Muscle layer of duodenum (tissue), 2 donors: ENCODE results near the gene PARN.
"Not testable (repeated sequence)": the region's sequence is repeated elsewhere in the genome, so short reads cannot be mapped to it uniquely, and the experiment has no call there.

Experiments used
- H3K27ac ChIP-seq: one replicate; pipeline ENCODE4 v1.7.0; 2013; ENCODE audit warnings: mild to moderate bottlenecking, low read length
- H3K27me3 ChIP-seq: one replicate; pipeline ENCODE4 v1.7.0; 2013; ENCODE audit warnings: low read depth, mild to moderate bottlenecking, control low read depth, low read length
- H3K36me3 ChIP-seq, 2 donors: one replicate each; pipeline ENCODE4 v1.7.0; 2013; ENCODE audit warnings: low read length in 2 of 2, control low read depth in 1 of 2, mild to moderate bottlenecking in 1 of 2; ENCODE audit not compliant: insufficient read depth in 2 of 2, control insufficient read depth in 1 of 2
- H3K4me1 ChIP-seq, 2 donors: one replicate each; pipeline ENCODE4 v1.7.0; 2013; ENCODE audit warnings: low read length in 2 of 2, mild to moderate bottlenecking in 2 of 2, control low read depth in 1 of 2, moderate library complexity in 1 of 2; ENCODE audit not compliant: insufficient read depth in 2 of 2, control insufficient read depth in 1 of 2
- H3K4me3 ChIP-seq, 2 donors: one replicate each; pipeline ENCODE4 v1.7.0; 2013; ENCODE audit warnings: low read length in 2 of 2, low read depth in 1 of 2, mild to moderate bottlenecking in 1 of 2
- H3K9me3 ChIP-seq, 2 donors: one replicate each; pipeline ENCODE4 v1.7.0; 2013; ENCODE audit warnings: low read length in 2 of 2, control low read depth in 1 of 2, mild to moderate bottlenecking in 1 of 2; ENCODE audit not compliant: control insufficient read depth in 1 of 2
- donor health status: healthy.

The PARN gene

GRCh38 chr16:14630620-14631330 is 715 bp upstream of the PARN start:
- not testable (repeated sequence) for H3K27me3 ChIP-seq, H3K9me3 ChIP-seq
- peaks cover 12 to 34% of the 10 kb centered on the region in 2 donors for H3K4me1 ChIP-seq
- peak overlapping the region; percentile 89 for H3K27ac ChIP-seq
- peak overlapping the region; percentile 78 to 86 for H3K4me3 ChIP-seq
- H3K36me3 ChIP-seq = peaks cover 13 to 19% of the 10 kb centered on the region in 2 donors

- H3K4me3 ChIP-seq = peak overlapping the region; percentile 78 to 86
- H3K27ac ChIP-seq = peak overlapping the region; percentile 81
- no peaks in the 10 kb centered on the region for H3K27me3 ChIP-seq
- H3K36me3 ChIP-seq = peaks cover 16 to 31% of the 10 kb centered on the region in 2 donors
- H3K9me3 ChIP-seq = no peaks in the 10 kb centered on the region
- peaks cover 6 to 23% of the 10 kb centered on the region in 2 donors for H3K4me1 ChIP-seq
These were observed 495 bp downstream of the PARN start for GRCh38 chr16:14629612-14629918.

DNA sequence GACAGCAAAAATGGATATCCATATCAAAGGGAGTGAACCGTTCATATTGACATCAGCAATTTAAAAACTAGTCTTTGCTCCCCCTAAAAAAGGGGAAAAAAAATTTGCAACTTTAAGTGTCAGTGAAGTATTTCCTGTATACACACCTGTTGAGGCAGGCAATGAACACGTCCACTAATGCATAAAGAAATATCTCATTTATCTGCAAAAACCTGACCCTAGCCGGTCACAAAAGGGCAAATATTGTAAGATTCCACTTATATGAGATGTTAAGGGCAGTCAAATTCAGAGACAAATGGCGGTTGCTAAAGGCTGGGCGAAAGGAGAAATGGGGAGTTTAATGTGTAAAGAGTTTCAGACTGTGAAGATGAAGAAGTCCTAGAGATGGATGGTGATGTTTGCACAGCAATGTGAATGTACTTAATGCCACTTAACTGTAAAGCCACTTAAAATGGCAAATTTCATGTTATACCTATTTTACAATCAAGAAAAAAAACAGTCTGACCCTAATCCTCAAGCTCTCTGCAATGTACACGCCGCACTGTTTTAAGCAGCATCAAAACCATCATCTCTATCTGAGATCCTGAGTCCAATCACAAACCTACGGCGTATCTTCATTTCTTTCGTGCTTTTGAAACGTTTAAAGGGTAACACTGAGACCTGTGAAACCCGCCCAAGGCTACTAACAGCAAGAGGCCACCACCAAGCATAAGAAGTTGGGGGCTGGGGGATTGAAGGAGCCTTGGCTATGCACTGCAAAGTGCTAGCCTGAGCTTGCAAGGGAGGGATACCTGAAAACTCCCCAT is 1.1 kb downstream of the PARN start:
- H3K36me3 ChIP-seq = peaks cover 16 to 31% of the 10 kb centered on the region in 2 donors
- H3K27ac ChIP-seq = peak overlapping the region; percentile 81
- H3K27me3 ChIP-seq = no peaks in the 10 kb centered on the region
- H3K9me3 ChIP-seq = no peaks in the 10 kb centered on the region
- H3K4me1 ChIP-seq = peaks cover under 1 to 17% of the 10 kb centered on the region in 2 donors
- peak overlapping the region; percentile 78 to 86 for H3K4me3 ChIP-seq

DNA sequence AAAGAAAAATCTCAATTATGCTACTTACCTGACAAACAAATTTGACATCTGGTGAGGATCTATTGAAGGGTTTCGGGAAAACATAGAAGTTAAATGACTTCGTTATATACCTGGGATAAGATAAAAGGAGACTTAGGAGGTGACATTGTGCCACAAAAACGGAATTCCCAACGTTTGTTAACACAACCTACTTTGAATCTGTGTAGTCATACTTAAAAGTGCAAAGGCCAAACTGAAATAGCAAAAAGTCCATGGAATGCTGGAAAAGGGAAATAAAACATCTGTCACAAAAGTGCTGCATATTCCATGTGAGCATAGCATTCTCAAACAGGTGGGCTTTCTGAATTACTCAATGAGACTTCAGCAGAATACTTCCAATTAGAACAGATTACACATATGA is 3.0 kb downstream of the PARN start:
- Histone ChIP-seq H3K27ac (no peak overlapping the region), H3K4me1 (peaks cover 0 to 15% of the 10 kb centered on the region in 2 donors), H3K9me3 (no peaks in the 10 kb centered on the region), H3K4me3 (no peak overlapping the region), H3K27me3 (no peaks in the 10 kb centered on the region), H3K36me3 (peaks cover 16 to 39% of the 10 kb centered on the region in 2 donors)

DNA sequence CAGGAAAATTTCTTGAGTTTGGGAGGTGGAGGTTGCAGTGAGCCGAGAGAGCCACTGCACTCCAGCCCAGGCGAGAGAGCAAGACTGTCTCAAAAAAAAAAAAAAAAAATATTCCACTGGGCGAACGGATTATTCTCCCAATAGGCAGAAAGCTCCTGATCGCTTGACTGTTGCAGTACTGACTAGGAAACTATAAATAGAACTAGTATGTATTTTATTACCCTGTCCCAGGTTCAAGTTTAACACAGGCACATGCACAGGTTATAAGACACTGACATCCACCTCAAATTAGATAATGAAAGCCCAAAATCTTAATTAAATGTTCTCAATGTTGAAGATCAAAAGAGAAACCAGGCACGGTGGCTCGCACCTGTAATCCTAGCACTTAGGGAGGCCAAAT is 11.5 kb downstream of the PARN start:
- no peak overlapping the region for H3K4me3 ChIP-seq
- no peaks in the 10 kb centered on the region for H3K4me1 ChIP-seq
- no peaks in the 10 kb centered on the region for H3K9me3 ChIP-seq
- no peak overlapping the region for H3K27ac ChIP-seq
- H3K36me3 ChIP-seq = peaks cover 22 to 62% of the 10 kb centered on the region in 2 donors
- no peaks in the 10 kb centered on the region for H3K27me3 ChIP-seq

- Histone ChIP-seq H3K9me3 (no peaks in the 10 kb centered on the region), H3K36me3 (peaks cover 23 to 59% of the 10 kb centered on the region in 2 donors), H3K27ac (no peak overlapping the region), H3K27me3 (no peaks in the 10 kb centered on the region), H3K4me1 (no peaks in the 10 kb centered on the region), H3K4me3 (no peak overlapping the region)
These were observed 13.8 kb downstream of the PARN start for GRCh38 chr16:14616280-14616679.

DNA sequence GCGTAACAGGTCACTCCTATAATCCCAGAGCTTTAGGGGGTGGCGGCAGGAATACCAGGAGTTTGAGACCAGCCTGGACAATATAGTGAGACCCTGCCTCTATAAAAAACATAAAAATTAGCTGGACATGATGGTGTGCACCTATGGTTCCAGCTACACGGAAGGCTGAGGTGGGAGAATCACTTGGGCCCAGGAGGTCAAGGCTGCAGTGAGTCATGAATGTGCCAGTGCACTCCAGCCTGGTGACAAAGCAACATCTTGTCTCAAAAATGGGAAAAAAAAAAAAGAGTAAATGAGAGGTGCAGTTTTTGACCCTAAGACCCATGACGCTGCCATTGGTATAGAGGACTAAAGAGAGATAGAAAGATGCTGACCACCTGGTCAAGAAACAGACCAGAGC is 16.1 kb downstream of the PARN start:
- H3K9me3 ChIP-seq = no peaks in the 10 kb centered on the region
- H3K4me1 ChIP-seq = no peaks in the 10 kb centered on the region
- no peaks in the 10 kb centered on the region for H3K27me3 ChIP-seq
- no peak overlapping the region for H3K27ac ChIP-seq
- H3K36me3 ChIP-seq = peaks cover 38 to 68% of the 10 kb centered on the region in 2 donors
- H3K4me3 ChIP-seq = no peak overlapping the region

DNA sequence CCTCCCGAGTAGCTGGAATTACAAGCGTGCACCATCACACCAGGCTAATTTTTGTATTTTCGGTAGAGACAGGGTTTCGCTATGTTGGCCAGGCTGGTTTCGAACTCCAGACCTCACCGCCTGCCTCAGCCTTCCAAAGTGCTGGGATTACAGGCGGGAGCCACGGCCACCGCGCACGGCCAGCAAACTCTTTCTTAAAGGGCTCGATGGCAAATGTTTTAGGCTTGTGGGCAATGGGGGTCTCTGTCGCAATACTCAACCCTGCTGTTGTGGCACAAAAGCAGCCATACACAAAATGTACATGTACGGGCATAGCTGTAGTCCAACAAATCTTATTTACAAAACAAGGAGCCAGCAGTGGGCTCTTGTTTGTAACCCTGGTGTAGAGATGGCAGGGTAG is 18.4 kb downstream of the PARN start:
- Histone ChIP-seq H3K9me3 (no peaks in the 10 kb centered on the region), H3K4me3 (no peak overlapping the region), H3K27ac (no peak overlapping the region), H3K36me3 (peaks cover 50 to 76% of the 10 kb centered on the region in 2 donors), H3K27me3 (no peaks in the 10 kb centered on the region), H3K4me1 (no peaks in the 10 kb centered on the region)

- Histone ChIP-seq H3K27me3 (no peaks in the 10 kb centered on the region), H3K9me3 (no peaks in the 10 kb centered on the region), H3K4me1 (no peaks in the 10 kb centered on the region), H3K36me3 (peaks cover 48 to 69% of the 10 kb centered on the region in 2 donors), H3K4me3 (no peak overlapping the region), H3K27ac (no peak overlapping the region)
These were observed 20.3 kb downstream of the PARN start for GRCh38 chr16:14609716-14610115.

DNA sequence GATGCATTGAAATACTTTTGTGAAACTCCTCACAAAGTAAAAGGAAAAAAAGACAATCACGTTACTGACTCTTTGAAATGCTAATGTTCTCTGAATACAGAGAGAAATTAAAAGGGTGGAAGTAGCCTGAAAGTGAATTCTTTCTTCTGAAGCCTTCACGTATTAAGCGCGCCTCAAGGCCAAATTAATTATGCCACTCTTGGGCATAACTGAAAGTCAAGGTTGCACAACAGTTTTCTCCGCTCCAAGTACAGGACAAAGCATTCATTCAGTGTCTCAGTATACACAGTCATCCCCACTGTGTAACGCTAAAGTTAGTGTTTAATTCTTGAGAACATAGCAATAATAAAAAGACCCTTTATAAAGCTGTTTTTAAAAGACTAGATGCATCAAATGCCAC is 21.5 kb downstream of the PARN start:
- Histone ChIP-seq H3K4me3 (no peak overlapping the region), H3K4me1 (no peaks in the 10 kb centered on the region), H3K27ac (no peak overlapping the region), H3K9me3 (no peaks in the 10 kb centered on the region), H3K36me3 (peaks cover 49 to 67% of the 10 kb centered on the region in 2 donors), H3K27me3 (no peaks in the 10 kb centered on the region)

- Histone ChIP-seq H3K27ac (no peak overlapping the region), H3K36me3 (peaks cover 53 to 68% of the 10 kb centered on the region in 2 donors), H3K4me3 (no peak overlapping the region), H3K9me3 (no peaks in the 10 kb centered on the region), H3K27me3 (no peaks in the 10 kb centered on the region), H3K4me1 (no peaks in the 10 kb centered on the region)
These were observed 21.9 kb downstream of the PARN start for GRCh38 chr16:14608111-14608566.
